AG08396 (cell line): Measurements from ENCODE around the gene TTC13.
A peak's percentile ranks its signal among the peaks of the same experiment; 100 is the strongest.

Experiments
- DNase-seq: peaks from one replicate; pipeline ENCODE4 v3.0.0; 2012; ENCODE audit warnings: low spot score, mixed read lengths

Gene TTC13

GRCh38 chr1:230905733-230906132 lies 72.9 kb downstream of the TTC13 start:
- DNase-seq = no peak

GRCh38 chr1:230902349-230902923 lies 76.2 kb downstream of the TTC13 start:
- no peak for DNase-seq

- no peak for DNase-seq
Observed at GRCh38 chr1:230901671-230902070, 77.0 kb downstream of the TTC13 start.

- no peak for DNase-seq
Observed at GRCh38 chr1:230900984-230901383, 77.7 kb downstream of the TTC13 start.

- peak; percentile 73 for DNase-seq
Observed at GRCh38 chr1:230899841-230900251, 78.8 kb downstream of the TTC13 start.

GRCh38 chr1:230898748-230899147 lies 79.9 kb downstream of the TTC13 start:
- DNase-seq = no peak

- DNase-seq = no peak
Observed at GRCh38 chr1:230898144-230898543, 80.5 kb downstream of the TTC13 start.

- DNase-seq = no peak
Observed at GRCh38 chr1:230896779-230897178, 81.9 kb downstream of the TTC13 start.

GRCh38 chr1:230895452-230895851 lies 83.2 kb downstream of the TTC13 start:
- no peak for DNase-seq

GRCh38 chr1:230894664-230895063 lies 84.0 kb downstream of the TTC13 start:
- no peak for DNase-seq

- no peak for DNase-seq
Observed at GRCh38 chr1:230894032-230894431, 84.6 kb downstream of the TTC13 start.

GRCh38 chr1:230892018-230892491 lies 86.6 kb downstream of the TTC13 start:
- no peak for DNase-seq

GRCh38 chr1:230891413-230891812 lies 87.2 kb downstream of the TTC13 start:
- no peak for DNase-seq

- DNase-seq = no peak
Observed at GRCh38 chr1:230884646-230885045, 94.0 kb downstream of the TTC13 start.

- DNase-seq = no peak
Observed at GRCh38 chr1:230883967-230884366, 94.7 kb downstream of the TTC13 start.

GRCh38 chr1:230879778-230880177 lies 98.9 kb downstream of the TTC13 start:
- no peak for DNase-seq

GRCh38 chr1:230878591-230878990 lies 100.1 kb downstream of the TTC13 start:
- peak; percentile 57 for DNase-seq

- no peak for DNase-seq
Observed at GRCh38 chr1:230877924-230878590, 100.6 kb downstream of the TTC13 start.

GRCh38 chr1:230877146-230877923 lies 101.3 kb downstream of the TTC13 start:
- DNase-seq = peak; percentile 71

- no peak for DNase-seq
Observed at GRCh38 chr1:230876660-230877059, 102.0 kb downstream of the TTC13 start.

GRCh38 chr1:230875370-230875769 lies 103.3 kb downstream of the TTC13 start:
- no peak for DNase-seq

- DNase-seq = no peak
Observed at GRCh38 chr1:230870916-230871315, 107.7 kb downstream of the TTC13 start.

- DNase-seq = no peak
Observed at GRCh38 chr1:230869500-230869899, 109.2 kb downstream of the TTC13 start.
